H1 (cell line): Measurements from ENCODE around the gene TTBK2. TPM values are rescaled to one million over a fixed set of nuclear protein-coding genes. Genes with fewer than 3 reads are reported as not detected.

Source experiments
- CTCF ChIA-PET: fragments of 300-600 bp; sonication (Branson Sonifier 250); formaldehyde crosslinking; loops from one replicate; lab custom pipeline; 2021; ENCODE audit not compliant: partially characterized antibody; lab: Charles Lee
- POLR2A ChIA-PET: fragments of 300-600 bp; sonication (Branson Sonifier 250); formaldehyde crosslinking; loops from one replicate; lab custom pipeline; 2021; ENCODE audit warnings: inconsistent platforms; ENCODE audit not compliant: partially characterized antibody; lab: Charles Lee
- DNase-seq, 2 experiments: peaks; one replicate each; pipeline versions ENCODE4 v3.0.0 to v3.0.0-alpha.2; 2010 to 2022; ENCODE audit warnings: low spot score in 2 of 2, low read depth in 1 of 2, mixed read lengths in 1 of 2
- FAIRE-seq: peaks from 2 replicates; lab custom pipeline; 2011; peaks lifted over from hg19 to GRCh38; lab: Jason Lieb, UNC
- H2AFZ ChIP-seq: 2 replicates; pipeline ENCODE4 v1.8.1; 2012; ENCODE audit warnings: low read length, inconsistent platforms
- H2AK5ac ChIP-seq: 2 replicates; pipeline ENCODE4 v1.6.1; 2013; ENCODE audit warnings: low read depth, low read length
- H2BK120ac ChIP-seq: replicated peaks from 2 replicates; pipeline ENCODE3; 2013; ENCODE audit warnings: low read depth, low read length, inconsistent platforms
- H2BK12ac ChIP-seq: 2 replicates; pipeline ENCODE4 v1.6.1; 2013; ENCODE audit warnings: low read depth, low read length
- H2BK15ac ChIP-seq: 2 replicates; pipeline ENCODE4 v1.6.1; 2013; ENCODE audit warnings: low read length
- H2BK20ac ChIP-seq: 2 replicates; pipeline ENCODE4 v1.6.1; 2013; ENCODE audit warnings: low read length
- H2BK5ac ChIP-seq: 2 replicates; pipeline ENCODE4 v1.6.1; 2013; ENCODE audit warnings: low read depth, low read length
- H3K14ac ChIP-seq: 2 replicates; pipeline ENCODE4 v1.6.1; 2013; ENCODE audit warnings: inconsistent platforms; ENCODE audit not compliant: insufficient read length
- H3K18ac ChIP-seq: 2 replicates; pipeline ENCODE4 v1.6.1; 2013; ENCODE audit warnings: low read length; ENCODE audit errors: extremely low read depth
- H3K23ac ChIP-seq: 2 replicates; pipeline ENCODE4 v1.6.1; 2013; ENCODE audit warnings: inconsistent platforms; ENCODE audit not compliant: insufficient read length
- H3K23me2 ChIP-seq: 2 replicates; pipeline ENCODE4 v1.6.1; 2013; ENCODE audit warnings: low read depth, low read length
- H3K27ac ChIP-seq: 2 replicates; pipeline ENCODE4 v1.6.1; 2011; ENCODE audit warnings: low read depth, low read length, inconsistent platforms
- H3K27me3 ChIP-seq, 4 experiments: replicated peaks in 1 of 4; 1 replicate in 1 of 4; 2 replicates in 3 of 4; pipeline versions ENCODE4 v1.6.1 to v1.8.1; 2011 to 2013; ENCODE audit warnings: low read length in 3 of 4, mild to moderate bottlenecking in 3 of 4, inconsistent platforms in 2 of 4, mixed read lengths in 2 of 4, moderate library complexity in 1 of 4; ENCODE audit not compliant: control insufficient read depth in 3 of 4, insufficient read depth in 3 of 4; ENCODE audit errors: extremely low read depth in 1 of 4
- H3K36me3 ChIP-seq, 4 experiments: 2 replicates each; pipeline versions ENCODE4 v1.6.1 to v1.8.1; 2011 to 2013; ENCODE audit warnings: mild to moderate bottlenecking in 4 of 4, low read length in 3 of 4, moderate library complexity in 2 of 4, control low read depth in 1 of 4, inconsistent platforms in 1 of 4; ENCODE audit not compliant: insufficient read depth in 4 of 4, control insufficient read depth in 2 of 4
- H3K4ac ChIP-seq: replicated peaks from 2 replicates; pipeline ENCODE3; 2013; ENCODE audit warnings: low read length, low read depth, mixed read lengths, inconsistent platforms; ENCODE audit not compliant: insufficient read length
- H3K4me1 ChIP-seq, 4 experiments: replicated peaks in 1 of 4; 1 replicate in 1 of 4; 2 replicates in 3 of 4; pipeline versions ENCODE4 v1.6.1 to v1.8.1; 2011 to 2013; ENCODE audit warnings: low read length in 3 of 4, inconsistent platforms in 2 of 4, mixed read lengths in 1 of 4; ENCODE audit not compliant: insufficient read depth in 4 of 4, control insufficient read depth in 3 of 4
- H3K4me2 ChIP-seq, 2 experiments: 2 replicates each; pipeline versions ENCODE4 v1.6.1 to v1.8.1; 2011 to 2013; ENCODE audit warnings: low read depth in 2 of 2, low read length in 2 of 2, control low read depth in 1 of 2, inconsistent platforms in 1 of 2, mild to moderate bottlenecking in 1 of 2; ENCODE audit not compliant: insufficient read depth in 1 of 2
- H3K4me3 ChIP-seq, 4 experiments: fragments of 200-600, 300-600 bp in 1 of 4; sonication (generic), shearing (Covaris generic), sonication (Bioruptor Twin) in 1 of 4; 2 replicates each; pipeline versions ENCODE4 v1.5.1 to v1.8.1; 2011 to 2016; ENCODE audit warnings: low read length in 4 of 4, low read depth in 3 of 4, control low read depth in 2 of 4, inconsistent platforms in 2 of 4, mild to moderate bottlenecking in 2 of 4, mixed read lengths in 1 of 4, moderate library complexity in 1 of 4; ENCODE audit not compliant: insufficient read depth in 2 of 4; ENCODE audit errors: extremely low read depth in 1 of 4
- H3K56ac ChIP-seq: replicated peaks from 2 replicates; pipeline ENCODE3; 2013; ENCODE audit warnings: low read depth, mild to moderate bottlenecking, mixed read lengths, low read length, inconsistent platforms; ENCODE audit not compliant: insufficient read length
- H3K79me1 ChIP-seq: 2 replicates; pipeline ENCODE4 v1.6.1; 2013; ENCODE audit warnings: low read depth, low read length, control low read depth
- H3K79me2 ChIP-seq, 2 experiments: 2 replicates each; pipeline versions ENCODE4 v1.6.1 to v1.8.1; 2012 to 2013; ENCODE audit warnings: low read length in 2 of 2, mild to moderate bottlenecking in 2 of 2, inconsistent platforms in 1 of 2; ENCODE audit not compliant: insufficient read depth in 2 of 2, control insufficient read depth in 1 of 2
- H3K9ac ChIP-seq, 4 experiments: replicated peaks in 1 of 4; 1 replicate in 1 of 4; 2 replicates in 3 of 4; pipeline versions ENCODE4 v1.6.1 to v1.8.1; 2011 to 2013; ENCODE audit warnings: low read depth in 3 of 4, low read length in 3 of 4, control low read depth in 2 of 4, mild to moderate bottlenecking in 2 of 4, moderate library complexity in 2 of 4, inconsistent platforms in 1 of 4; ENCODE audit errors: extremely low read depth in 1 of 4
- H3K9me3 ChIP-seq, 2 experiments: 2 replicates each; pipeline versions ENCODE4 v1.6.1 to v1.8.1; 2012 to 2013; ENCODE audit warnings: mild to moderate bottlenecking in 2 of 2, moderate library complexity in 2 of 2, control low read depth in 1 of 2, inconsistent platforms in 1 of 2, low read depth in 1 of 2, low read length in 1 of 2, mixed read lengths in 1 of 2; ENCODE audit not compliant: insufficient read depth in 2 of 2
- H4K20me1 ChIP-seq, 2 experiments: replicated peaks in 1 of 2; 2 replicates each; pipeline versions ENCODE3 to v1.8.1; 2011 to 2013; ENCODE audit warnings: inconsistent platforms in 2 of 2, low read length in 2 of 2, mild to moderate bottlenecking in 1 of 2; ENCODE audit not compliant: insufficient read depth in 2 of 2, control insufficient read depth in 1 of 2
- H4K5ac ChIP-seq: 2 replicates; pipeline ENCODE4 v1.6.1; 2013; ENCODE audit warnings: low read length, low read depth, mixed read lengths, inconsistent platforms; ENCODE audit not compliant: insufficient read length
- H4K8ac ChIP-seq: 2 replicates; pipeline ENCODE4 v1.8.0; 2013; ENCODE audit warnings: mild to moderate bottlenecking, moderate library complexity, low read length, inconsistent platforms; ENCODE audit not compliant: insufficient read depth; ENCODE audit errors: extremely low read depth
- H4K91ac ChIP-seq: replicated peaks from 2 replicates; pipeline ENCODE3; 2013; ENCODE audit warnings: low read length, mixed read lengths, inconsistent platforms; ENCODE audit not compliant: insufficient read length
- ASH2L ChIP-seq: fragments of 200-600, 300-600 bp; sonication (generic); IDR thresholded peaks from one replicate; pipeline ENCODE4 v1.7.1; 2017; ENCODE audit warnings: low read length
- CHD1 ChIP-seq: IDR thresholded peaks from 2 replicates; pipeline ENCODE4 v1.6.1; 2012; ENCODE audit warnings: low read depth, low read length, improper control_type of control experiment
- HDAC2 ChIP-seq, 2 experiments: fragments of 300-600 bp in 1 of 2; sonication (generic) in 1 of 2; IDR thresholded peaks; 2 replicates each; pipeline ENCODE4 v1.6.1; 2011 to 2012; ENCODE audit warnings: low read depth in 2 of 2, low read length in 2 of 2, mild to moderate bottlenecking in 2 of 2, moderate library complexity in 2 of 2, borderline replicate concordance in 1 of 2, inconsistent platforms in 1 of 2
- SAP30 ChIP-seq: fragments of 300-600 bp; sonication (generic); IDR thresholded peaks from 2 replicates; pipeline ENCODE4 v1.7.1; 2012; ENCODE audit warnings: low read length, moderate library complexity, mild to moderate bottlenecking, inconsistent platforms; ENCODE audit not compliant: insufficient read depth, insufficient replicate concordance
- SIN3A ChIP-seq, 2 experiments: IDR thresholded peaks in 1 of 2; conservative IDR thresholded peaks in 1 of 2; 2 replicates each; pipeline ENCODE4 v1.6.1; 2011 to 2012; ENCODE audit warnings: low read length in 2 of 2, improper control_type of control experiment in 1 of 2, low read depth in 1 of 2, mild to moderate bottlenecking in 1 of 2
- WGBS, 2 experiments: shearing (Covaris generic) in 1 of 2; methylation state at CpG; one replicate each; pipeline versions ENCODE4 v1.1.6 to v1.1.7; 2013 to 2015; ENCODE audit warnings: low lambda C conversion rate in 2 of 2, mixed read lengths in 2 of 2, inconsistent platforms in 1 of 2, low coverage in 1 of 2, missing lambda C conversion rate in 1 of 2; ENCODE audit not compliant: insufficient replicate concordance in 2 of 2, insufficient coverage in 1 of 2, insufficient read length in 1 of 2; ENCODE audit errors: extremely low coverage in 1 of 2, missing lambda C conversion rate in 1 of 2; 5-methylcytosine and 5-hydroxymethylcytosine counted together
- polyA plus RNA-seq, 7 experiments: library from polyadenylated mRNA; depleted of rRNA in 3 of 7; stranded (reverse) in 5 of 7; unstranded in 2 of 7; fragments of >200 nt in 5 of 7; fragments of 200-250 nt in 2 of 7; gene quantifications; 1 replicate in 5 of 7; 2 replicates in 1 of 7; 4 replicates in 1 of 7; pipeline versions ENCODE4 v1.2.1 to v1.2.3, GENCODE V29; 2011 to 2013; ENCODE audit warnings: missing spikeins in 2 of 7, mixed read lengths in 2 of 7
- total RNA-seq: library from RNA; stranded (reverse); fragmentation: NEBNext Ultra II Directional; extraction: Animal tissue kit (Norgen Biotek cat#: 25700); gene quantifications from 2 replicates; pipeline ENCODE4 v1.2.1, GENCODE V29; 2021

TTBK2 gene
- total and polyA plus RNA-seq, 2 of the 8 experiments (the other 6 are each of a cell fraction or from before 2014, with no cell fraction given), result 2.7 to 18.2 TPM

- DNase-seq (peak in 1 of 2 experiments; percentile 79), FAIRE-seq (no peak)
- no peak overlapping the region for H2BK5ac ChIP-seq
- H2BK15ac ChIP-seq, result no peak overlapping the region
- no peak overlapping the region for H2BK12ac ChIP-seq
- no peak overlapping the region for H3K4ac ChIP-seq
- H3K9me3 ChIP-seq, result no peaks in the 10 kb centered on the region
- H3K9ac ChIP-seq, result peak overlapping the region; percentile 43 to 74 (median 54)
- H3K56ac ChIP-seq, result no peak overlapping the region
- TF ChIP-seq SAP30, result peak; percentile 78
- TF ChIP-seq HDAC2 (IDR thresholded peaks at IDR 0.05; ENCODE audit: borderline replicate concordance in 1 of 2, low read depth in 2 of 2, low read length in 2 of 2), result 0 out of 4 replicates have a peak, but pooled peaks of 1 of the 2 experiments have one; percentile 10
- peak; percentile 67 for TF ChIP-seq ASH2L
- no peak for TF ChIP-seq CHD1
- TF ChIP-seq SIN3A (conservative IDR thresholded peaks at IDR 0.05 in 1 of 2, IDR thresholded peaks at IDR 0.05 in 1 of 2; ENCODE audit: low read depth in 1 of 2, low read length in 2 of 2), result peak in 1 of 2 experiments; percentile 54; a peak in 2 of 4 replicates
- H3K36me3 ChIP-seq, result no peaks in the 10 kb centered on the region
- H4K91ac ChIP-seq, result no peak overlapping the region
- no peak overlapping the region for H2BK120ac ChIP-seq
- no peak overlapping the region for H4K8ac ChIP-seq
- peaks cover 0 to 5% of the 10 kb centered on the region in 2 experiments for H4K20me1 ChIP-seq
- WGBS, 2 experiments, result 4% methylated on average over 23 of the region's 40 CpGs; no CpG with 5 or more reads in 1 of the 2 experiments
- peaks cover 0 to 6% (median 0%) of the 10 kb centered on the region in 4 experiments; a peak in 2 of 7 replicates for H3K4me1 ChIP-seq
- H4K5ac ChIP-seq, result peak overlapping the region; percentile 37
- H3K4me2 ChIP-seq, result peak overlapping the region; percentile 90 to 95
- H3K27me3 ChIP-seq, result peaks cover 0 to 5% (median 2%) of the 10 kb centered on the region in 4 experiments; a peak in 2 of 7 replicates
- H3K4me3 ChIP-seq, result peak overlapping the region; percentile 90 to 96 (median 94)
- H2AFZ ChIP-seq, result peak overlapping the region; percentile 55
- H3K79me2 ChIP-seq, result peaks cover 0 to 46% of the 10 kb centered on the region in 2 experiments; a peak in 2 of 4 replicates
- H3K14ac ChIP-seq, result no peak overlapping the region
- H3K27ac ChIP-seq, result no peak overlapping the region
- H3K79me1 ChIP-seq, result no peaks in the 10 kb centered on the region
- peaks cover 12% of the 10 kb centered on the region; the same call in 1 of the 2 replicates for H3K23me2 ChIP-seq
- no peak overlapping the region for H3K23ac ChIP-seq
- ChIA-PET CTCF (no interaction called here), POLR2A (no interaction called here)
- H3K18ac ChIP-seq, result no peak overlapping the region
- H2BK20ac ChIP-seq, result no peak overlapping the region
- H2AK5ac ChIP-seq, result no peak overlapping the region
Measured at GRCh38 chr15:42919799-42920518, 619 bp downstream of the TTBK2 start.
